KOPT-K1 (cell line): Measurements from ENCODE around the gene TNS3.

ENCODE experiments used
- H3K27ac ChIP-seq: fragments of 200-600 bp; sonication (generic); 2 replicates; pipeline ENCODE4 v1.5.1; 2016; ENCODE audit warnings: antibody characterized with exemption, mild to moderate bottlenecking, low read depth, low read length; ENCODE audit not compliant: poor library complexity, severe bottlenecking
- H3K36me3 ChIP-seq: fragments of 200-600 bp; sonication (generic); 2 replicates; pipeline ENCODE4 v1.5.1; 2017; ENCODE audit warnings: antibody characterized with exemption, mild to moderate bottlenecking, low read length, moderate library complexity; ENCODE audit not compliant: insufficient read depth
- H3K9me3 ChIP-seq: fragments of 200-600 bp; sonication (generic); 2 replicates; pipeline ENCODE4 v1.5.1; 2017; ENCODE audit warnings: antibody characterized with exemption, low read length, mild to moderate bottlenecking; ENCODE audit not compliant: insufficient read depth, poor library complexity, severe bottlenecking

TNS3 gene

DNA sequence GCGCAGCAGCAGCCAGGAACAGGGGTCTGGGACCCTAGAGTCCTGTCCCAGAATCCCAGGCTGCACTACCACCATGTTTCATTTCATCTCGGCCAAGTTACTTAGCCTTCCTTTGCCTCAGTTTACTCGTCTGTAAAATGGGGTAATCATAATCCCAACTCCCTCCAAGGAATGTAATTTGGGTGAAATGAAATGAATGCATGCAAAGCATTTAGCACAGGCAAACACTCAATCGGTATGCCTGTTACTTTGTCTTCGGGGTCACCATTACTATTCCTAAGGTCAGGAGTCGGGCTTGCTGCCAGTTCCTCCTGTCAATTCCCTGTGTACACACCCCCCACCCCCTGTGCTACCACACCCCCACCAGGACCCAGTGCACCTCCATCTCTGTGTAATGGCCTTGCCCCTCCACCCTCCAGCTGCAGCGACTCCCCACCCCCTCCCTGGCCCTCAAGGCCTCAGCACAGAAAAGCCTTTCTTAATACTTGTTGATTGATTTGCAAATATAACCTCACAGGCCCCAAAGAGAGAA, 1.7 kb downstream of the TNS3 start:
- Histone ChIP-seq H3K36me3 (no peaks in the 10 kb centered on the region), H3K9me3 (peaks cover 8% of the 10 kb centered on the region), H3K27ac (no peak overlapping the region)

DNA sequence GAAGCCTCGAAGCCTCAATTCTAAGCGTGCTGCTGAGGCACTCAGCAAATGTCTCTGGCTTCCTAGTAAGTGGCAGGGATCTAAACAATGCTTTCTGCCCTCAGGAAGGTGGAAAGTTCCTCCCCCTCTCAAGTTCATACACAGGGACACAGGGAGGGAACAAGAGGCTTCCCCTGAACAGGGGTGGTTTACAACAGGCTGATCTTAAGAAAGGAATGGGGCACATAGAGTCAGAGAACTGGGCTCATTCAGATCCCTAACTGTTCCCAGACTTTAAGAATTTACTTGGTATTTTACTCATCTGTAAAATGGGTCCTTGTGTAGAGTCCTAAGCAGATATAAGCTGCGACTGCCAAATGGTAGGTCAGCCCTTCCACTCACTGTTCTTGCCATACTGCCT, 2.5 kb downstream of the TNS3 start:
- Histone ChIP-seq H3K9me3 (peaks cover 8% of the 10 kb centered on the region), H3K27ac (no peak overlapping the region), H3K36me3 (no peaks in the 10 kb centered on the region)

DNA sequence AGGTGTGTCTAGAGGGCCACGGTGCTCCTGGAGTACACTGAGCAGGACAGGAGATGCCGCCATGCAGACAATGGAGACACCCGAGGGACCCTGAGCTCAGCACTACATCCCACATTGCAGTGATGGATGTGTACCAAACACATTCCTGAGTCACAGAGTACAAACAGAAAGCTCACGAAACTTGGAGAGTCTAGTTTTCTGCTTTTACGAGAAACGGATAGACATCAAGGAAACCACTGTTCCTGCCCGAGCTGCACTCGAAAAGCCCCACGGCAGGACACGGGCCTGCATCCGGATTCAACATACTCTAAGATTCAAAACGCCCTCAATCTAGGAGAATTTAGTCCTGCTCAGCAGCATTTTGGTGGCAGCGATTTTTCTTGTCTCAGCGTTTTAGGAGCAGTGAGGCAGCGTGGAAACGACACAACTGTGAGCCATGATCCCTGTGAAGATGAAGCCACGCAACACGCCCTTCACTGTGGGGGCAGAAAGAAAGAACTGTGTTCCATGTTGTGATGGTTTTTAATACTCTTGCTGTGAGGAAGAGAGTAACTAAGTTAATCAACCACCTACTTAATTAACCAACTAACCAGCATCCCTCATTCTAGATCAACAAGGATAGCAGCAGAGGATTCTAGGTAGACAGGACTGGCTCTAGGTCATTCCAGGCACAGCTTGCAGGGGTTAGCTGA, 3.2 kb downstream of the TNS3 start:
- Histone ChIP-seq H3K27ac (no peak overlapping the region), H3K36me3 (no peaks in the 10 kb centered on the region), H3K9me3 (peaks cover 3% of the 10 kb centered on the region)

DNA sequence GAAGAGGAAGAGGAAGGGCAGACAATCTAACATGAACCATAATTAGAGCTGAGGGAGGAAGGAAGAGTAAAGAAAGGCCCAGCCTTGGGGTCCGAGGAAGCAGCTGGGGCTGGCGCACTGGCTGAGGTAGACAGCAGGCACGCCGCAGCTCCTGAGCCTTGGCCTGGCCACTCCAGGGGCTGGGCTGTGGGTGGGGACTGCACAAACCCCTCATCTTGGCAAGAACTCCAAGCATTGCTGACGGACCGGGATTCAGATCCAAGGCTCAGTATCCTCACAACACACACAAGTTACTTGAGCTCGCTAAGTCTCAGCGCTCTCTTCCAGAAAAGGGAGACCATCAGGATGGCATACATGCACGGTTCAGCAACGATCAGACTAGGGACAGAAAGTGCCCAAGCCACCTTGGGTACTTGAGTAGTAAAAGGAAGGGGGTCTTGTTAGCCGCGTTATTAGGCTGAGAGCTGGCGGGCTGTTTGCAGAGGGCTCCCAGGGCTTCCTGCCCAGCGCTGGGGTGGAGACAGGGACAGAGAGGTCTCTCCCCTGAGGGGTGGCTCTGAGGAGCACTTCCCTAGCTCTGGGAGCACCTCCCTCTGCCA, 4.5 kb downstream of the TNS3 start:
- Histone ChIP-seq H3K36me3 (no peaks in the 10 kb centered on the region), H3K27ac (no peak overlapping the region), H3K9me3 (no peaks in the 10 kb centered on the region)

DNA sequence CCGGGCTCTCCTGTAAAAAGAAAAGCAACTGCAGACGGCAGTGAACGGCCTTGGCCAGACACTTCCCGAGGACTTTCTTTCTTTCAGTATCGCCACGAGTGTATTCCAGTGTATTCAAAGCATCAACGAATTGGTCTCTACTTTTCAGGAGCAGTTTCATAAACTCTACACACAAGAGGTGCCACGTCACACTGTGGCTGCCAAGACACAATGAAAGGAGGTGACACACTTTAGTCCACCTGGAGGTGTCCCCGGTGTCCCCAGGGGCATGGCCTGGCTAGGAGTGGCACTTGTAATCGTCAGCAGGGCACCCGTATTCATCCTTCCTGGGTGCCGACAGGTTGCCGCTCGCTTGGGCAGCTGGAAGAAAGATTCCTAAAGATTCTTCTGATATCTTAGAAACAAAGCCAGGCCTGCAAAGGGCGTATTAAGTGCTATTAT, 5.0 kb downstream of the TNS3 start:
- no peak overlapping the region for H3K27ac ChIP-seq
- H3K36me3 ChIP-seq = no peaks in the 10 kb centered on the region
- H3K9me3 ChIP-seq = no peaks in the 10 kb centered on the region

DNA sequence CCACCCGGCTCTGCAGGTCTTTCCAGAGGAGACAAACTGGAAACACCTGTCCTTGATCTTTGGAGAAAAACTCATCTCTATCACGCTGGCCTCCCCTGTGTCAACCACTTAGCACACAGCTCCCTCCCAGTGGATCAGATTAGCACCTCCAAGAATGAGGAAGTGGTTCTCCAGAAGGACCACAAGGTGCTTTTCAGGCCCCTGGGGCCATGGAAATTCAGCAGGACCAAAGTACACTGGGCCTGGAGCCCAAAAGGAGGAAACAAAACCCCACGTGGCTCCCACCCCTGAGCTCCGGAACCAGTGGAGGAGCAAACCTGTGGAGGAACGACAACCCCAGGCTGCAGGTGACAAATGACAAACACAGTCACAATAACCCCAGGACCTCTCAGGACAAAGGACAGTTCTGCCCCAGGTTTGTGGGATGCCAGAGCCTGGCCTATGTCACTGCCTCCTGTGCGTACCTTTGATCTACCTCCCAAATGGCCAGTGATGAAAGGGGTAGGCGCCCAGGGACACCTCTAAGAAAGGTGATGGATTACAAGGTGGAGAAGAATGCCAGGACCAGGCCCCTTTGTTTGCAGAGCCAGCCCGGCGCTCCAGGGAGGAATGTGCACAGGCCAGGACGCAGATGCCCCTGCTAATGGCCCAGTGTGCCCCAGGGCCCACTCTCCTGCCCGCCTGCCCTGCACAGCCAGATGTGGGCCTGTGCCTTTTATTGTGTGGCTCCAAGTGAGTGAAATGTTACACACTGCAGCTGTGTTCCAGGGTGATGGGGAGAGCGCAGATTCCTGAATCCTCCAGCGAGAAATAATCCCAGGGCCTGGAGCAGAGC, 5.7 kb downstream of the TNS3 start:
- Histone ChIP-seq H3K27ac (no peak overlapping the region), H3K9me3 (no peaks in the 10 kb centered on the region), H3K36me3 (no peaks in the 10 kb centered on the region)

DNA sequence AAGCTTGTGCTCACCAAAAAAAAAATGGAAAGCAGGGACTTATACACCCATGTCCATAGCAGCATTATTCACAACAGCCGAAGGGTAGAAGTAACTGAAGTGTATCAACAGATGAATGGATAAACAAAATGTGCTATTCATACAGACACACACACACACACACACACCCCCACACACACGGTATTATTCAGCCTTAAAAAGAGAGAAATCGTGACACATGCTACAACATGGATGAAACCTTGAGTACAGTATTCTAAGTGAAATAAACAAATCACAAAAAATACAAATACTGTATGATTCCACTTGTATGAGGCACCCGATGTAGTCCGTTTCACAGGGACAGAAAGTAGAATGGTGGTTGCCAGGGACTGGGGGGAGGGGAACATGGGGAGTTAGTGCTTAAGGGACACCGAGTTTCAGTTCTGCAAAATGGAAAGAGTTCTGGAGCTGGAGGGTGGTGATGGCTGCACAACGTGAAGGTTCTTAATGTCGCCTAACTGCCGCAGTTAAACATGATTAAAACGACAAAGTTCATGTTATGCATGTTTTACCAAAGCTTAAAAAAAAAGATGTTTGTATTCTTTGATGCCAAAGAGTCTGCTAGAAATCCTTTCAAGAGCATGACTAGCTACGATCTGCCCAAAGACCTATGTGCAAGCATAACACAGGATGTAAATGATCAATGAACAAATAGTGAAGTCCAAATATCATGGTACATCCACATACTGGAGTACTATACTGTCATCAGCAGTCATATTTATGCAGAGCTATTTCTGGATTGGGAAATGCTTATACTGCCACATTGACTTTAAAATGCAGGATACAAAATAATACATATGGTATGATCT, 7.2 kb downstream of the TNS3 start:
- Histone ChIP-seq H3K9me3 (no peaks in the 10 kb centered on the region), H3K36me3 (no peaks in the 10 kb centered on the region), H3K27ac (no peak overlapping the region)

DNA sequence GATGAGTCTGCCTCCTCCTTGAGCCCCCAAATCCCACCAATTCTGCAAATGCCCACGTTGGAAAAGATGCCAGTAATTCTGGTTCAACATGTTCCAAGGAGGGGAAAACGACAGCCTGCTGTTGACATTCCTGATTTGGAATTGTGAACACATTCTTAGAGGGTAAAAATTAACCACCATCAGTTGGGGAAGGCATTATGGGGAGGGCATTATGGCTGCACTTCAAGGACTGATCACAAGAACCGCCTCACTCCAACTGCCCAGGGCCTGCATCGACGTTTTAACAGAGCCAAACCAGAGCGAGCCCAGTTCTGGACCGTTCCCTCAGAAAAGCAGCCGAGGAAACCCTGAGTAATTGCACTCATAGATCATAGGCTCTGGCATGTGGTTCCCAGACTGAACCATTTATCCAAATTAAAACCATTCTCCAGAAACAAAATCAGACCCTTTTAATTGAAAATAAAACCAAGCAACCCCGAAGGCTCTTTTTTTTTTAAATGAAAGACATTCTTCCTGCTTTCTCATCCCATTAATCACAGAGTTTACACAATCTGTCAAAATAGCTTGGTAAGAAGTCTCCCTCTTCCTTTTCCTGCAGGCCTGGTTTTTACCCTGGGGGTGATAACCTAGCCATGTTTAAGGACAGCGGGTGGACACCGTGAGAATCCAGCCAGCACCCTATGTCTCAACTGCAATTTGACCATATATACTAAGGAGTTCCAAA, 8.0 kb downstream of the TNS3 start:
- no peak overlapping the region for H3K27ac ChIP-seq
- H3K36me3 ChIP-seq = no peaks in the 10 kb centered on the region
- no peaks in the 10 kb centered on the region for H3K9me3 ChIP-seq

DNA sequence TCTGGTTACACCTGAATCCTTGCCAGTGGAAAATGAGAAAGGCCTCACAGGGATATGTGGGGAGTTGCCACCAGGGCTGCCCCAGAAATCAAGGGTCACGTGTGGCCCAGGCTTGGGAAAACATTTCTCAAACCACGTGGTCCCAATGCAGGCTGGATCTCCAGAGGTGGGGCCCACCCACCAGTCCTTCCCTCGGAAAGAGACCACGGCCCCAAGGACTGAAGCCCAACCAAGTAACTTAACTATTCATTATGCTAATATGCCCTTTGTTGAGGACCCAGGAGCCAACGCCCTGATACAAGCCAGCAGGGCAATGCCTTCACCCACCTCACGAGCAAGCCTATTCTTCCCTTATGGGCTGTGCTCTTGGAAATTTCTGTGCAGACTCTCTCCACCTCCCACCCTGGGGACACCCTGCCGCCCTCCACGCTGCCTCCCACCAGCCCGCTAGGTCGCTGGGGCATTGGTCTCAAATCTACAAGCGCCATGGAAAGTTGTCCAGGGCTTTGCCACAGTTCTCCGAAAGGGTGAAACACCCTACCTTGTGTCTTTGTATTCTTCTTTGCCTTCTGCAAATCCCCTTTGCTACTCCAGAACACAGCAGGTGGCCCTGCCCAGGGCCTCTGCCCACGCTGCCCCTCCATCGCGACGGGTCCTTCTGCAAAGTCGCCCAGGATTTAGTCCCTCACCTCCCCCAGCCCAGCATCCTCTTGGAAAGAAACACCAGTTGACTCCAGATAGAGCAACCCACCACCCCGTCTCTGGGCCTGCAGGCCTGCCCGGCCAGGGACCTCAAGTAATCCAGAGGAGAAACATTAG, 8.8 kb downstream of the TNS3 start:
- Histone ChIP-seq H3K36me3 (no peaks in the 10 kb centered on the region), H3K27ac (no peak overlapping the region), H3K9me3 (no peaks in the 10 kb centered on the region)

DNA sequence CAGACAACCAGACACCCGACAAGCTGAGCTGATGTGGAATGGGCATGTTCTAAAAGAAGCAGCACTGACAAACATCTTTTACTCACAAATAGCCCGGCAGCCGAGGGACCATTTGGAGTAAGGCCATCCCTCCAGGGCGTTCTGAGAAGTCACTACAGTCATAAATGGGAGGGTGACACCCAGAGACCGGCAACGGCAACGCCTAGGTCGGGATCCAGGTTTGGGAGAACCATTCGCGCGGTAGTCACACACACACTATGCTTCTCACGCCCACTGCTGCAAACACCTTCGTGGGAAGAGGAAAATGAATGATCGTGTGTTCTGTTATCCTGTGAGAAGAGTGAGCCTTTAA, 9.8 kb downstream of the TNS3 start:
- Histone ChIP-seq H3K36me3 (no peaks in the 10 kb centered on the region), H3K9me3 (no peaks in the 10 kb centered on the region), H3K27ac (no peak overlapping the region)

DNA sequence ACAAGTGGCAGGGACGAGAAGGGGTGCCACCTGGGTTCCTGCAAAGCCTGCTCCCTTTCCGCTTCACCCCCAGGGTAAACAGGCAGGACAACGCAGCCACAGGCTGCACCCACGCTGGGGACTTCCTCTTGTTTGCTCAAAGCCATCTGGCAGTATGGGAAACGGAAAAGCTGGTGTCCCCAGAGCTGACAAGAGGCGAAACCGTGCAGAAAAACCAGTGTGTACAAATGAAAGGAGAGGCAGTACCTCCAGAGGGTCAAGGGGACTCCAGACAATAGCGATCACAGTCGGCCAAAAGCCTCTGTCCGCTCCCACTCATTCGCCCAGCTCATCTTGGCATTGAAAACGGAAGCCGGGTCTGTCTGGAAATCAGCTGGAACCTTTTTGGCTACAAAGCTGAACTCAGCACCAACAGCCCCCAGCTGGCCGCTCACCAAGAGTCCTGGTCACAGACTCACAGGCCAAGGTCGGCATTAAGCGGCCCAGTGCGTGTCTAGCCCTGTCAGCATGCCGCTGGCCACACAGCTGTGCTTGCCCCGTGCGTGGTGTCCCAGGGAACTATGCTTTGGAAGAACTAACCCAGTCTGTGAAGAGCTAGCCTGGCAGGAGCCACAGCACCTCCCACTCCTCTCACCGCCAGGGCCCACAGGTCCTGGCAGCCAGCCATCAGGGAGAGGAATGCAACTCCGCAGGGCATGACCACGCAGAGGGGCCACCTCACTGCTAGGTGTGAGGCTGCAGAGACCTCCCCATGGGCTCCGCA, 10.4 kb downstream of the TNS3 start:
- H3K9me3 ChIP-seq = no peaks in the 10 kb centered on the region
- H3K36me3 ChIP-seq = no peaks in the 10 kb centered on the region
- H3K27ac ChIP-seq = no peak overlapping the region

DNA sequence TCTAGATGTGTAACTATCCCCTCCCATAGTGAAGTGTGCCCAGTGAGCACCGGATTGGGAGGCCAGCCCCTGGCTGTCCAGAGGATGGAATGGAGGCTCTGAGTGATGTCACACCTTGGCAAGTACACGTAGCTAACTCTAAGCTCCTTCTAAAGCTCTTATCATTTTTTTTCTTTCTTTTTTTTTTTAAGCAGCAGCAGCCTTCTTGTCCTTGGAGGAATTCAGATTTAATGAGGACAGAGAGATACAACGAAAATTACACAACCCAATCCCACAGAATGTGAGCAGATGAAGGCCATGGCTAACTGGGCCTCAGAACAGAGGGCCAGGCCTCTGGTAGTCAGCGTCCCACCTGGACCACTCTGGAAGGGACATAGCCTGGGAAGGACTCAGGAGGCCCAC, 11.3 kb downstream of the TNS3 start:
- no peaks in the 10 kb centered on the region for H3K36me3 ChIP-seq
- no peaks in the 10 kb centered on the region for H3K9me3 ChIP-seq
- no peak overlapping the region for H3K27ac ChIP-seq

DNA sequence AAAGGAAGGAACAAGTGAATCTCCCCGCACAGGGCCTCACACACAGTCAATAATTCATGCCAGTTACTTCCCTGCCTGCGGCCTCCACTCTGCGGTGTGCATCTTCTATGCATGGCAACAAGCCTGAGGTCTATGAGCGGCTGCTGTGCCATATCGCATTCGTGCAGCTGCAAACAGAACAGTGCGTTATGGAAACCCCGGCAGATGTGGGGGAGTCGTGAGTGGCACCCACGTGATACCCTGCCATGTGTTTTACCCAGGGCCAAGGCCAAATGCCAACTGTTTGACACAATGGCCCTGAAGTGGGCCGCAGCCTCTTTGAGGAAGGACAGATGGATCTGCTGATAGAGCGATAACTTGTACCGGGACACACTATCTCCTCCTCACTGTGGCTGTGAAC, 13.4 kb downstream of the TNS3 start:
- Histone ChIP-seq H3K9me3 (no peaks in the 10 kb centered on the region), H3K36me3 (no peaks in the 10 kb centered on the region), H3K27ac (no peak overlapping the region)
